Hematopoietic multipotent progenitor cell treated with erythropoietin and hydrocortisone succinate and interleukin-3 and kit ligand, for 15 days (in vitro differentiated cells): Measurements from ENCODE around the gene OTOA.
A peak's percentile ranks its signal among the peaks of the same experiment; 100 is the strongest.
"Not testable (repeated sequence)": the region's sequence is repeated elsewhere in the genome, so short reads cannot be mapped to it uniquely, and the experiment has no call there.

Experiments used
- DNase-seq: peaks from one replicate; pipeline ENCODE4 v3.0.0-alpha.2; 2015; ENCODE audit warnings: low spot score

The OTOA gene

GRCh38 chr16:21674456-21674855 lies 10.7 kb downstream of the OTOA start:
- not testable (repeated sequence) for DNase-seq

GRCh38 chr16:21680714-21681113 lies 16.9 kb downstream of the OTOA start:
- DNase-seq, result not testable (repeated sequence)

GRCh38 chr16:21683184-21683583 lies 19.4 kb downstream of the OTOA start:
- DNase-seq, result no peak

DNA sequence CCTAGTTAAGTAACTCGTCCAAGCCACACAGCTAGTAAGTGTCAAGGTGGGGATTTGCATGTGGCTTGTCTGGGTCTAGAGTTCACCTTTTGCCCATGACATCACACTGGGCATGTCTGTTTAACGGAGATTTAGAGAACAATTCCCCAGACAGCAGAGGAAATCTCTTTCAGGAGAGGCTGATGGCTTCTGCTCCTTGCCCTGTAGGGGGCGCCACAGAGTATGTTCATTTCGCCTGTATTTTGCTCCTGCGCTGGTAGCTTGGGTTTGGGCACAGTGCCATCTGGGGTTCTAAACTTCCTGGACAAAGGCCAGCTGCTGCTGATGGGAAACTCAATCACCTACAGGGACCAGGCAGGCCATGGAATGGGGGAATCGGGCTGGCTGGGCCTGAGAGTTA lies 20.4 kb downstream of the OTOA start:
- DNase-seq, result peak; percentile 69

DNA sequence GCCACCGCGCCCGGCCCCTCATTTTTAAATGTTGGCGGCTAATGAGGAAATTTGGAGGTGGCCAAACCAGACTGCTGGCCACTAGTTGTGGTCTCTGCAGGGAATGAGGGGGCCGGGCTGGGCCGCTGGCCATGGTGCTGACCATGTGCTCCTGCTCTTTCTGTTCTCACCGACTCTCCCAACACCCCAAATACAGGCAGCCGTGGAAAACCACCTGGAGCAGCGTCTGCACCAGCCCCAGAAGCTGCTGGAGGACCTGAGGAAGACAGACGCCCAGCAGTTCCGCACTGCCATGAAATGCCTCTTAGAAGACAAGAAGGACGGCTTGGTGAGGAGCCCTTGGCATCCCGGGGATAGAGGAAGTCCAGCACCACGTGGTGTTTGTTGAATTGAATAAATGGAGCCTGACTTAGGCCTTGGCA lies 21.3 kb downstream of the OTOA start:
- DNase-seq, result no peak

DNA sequence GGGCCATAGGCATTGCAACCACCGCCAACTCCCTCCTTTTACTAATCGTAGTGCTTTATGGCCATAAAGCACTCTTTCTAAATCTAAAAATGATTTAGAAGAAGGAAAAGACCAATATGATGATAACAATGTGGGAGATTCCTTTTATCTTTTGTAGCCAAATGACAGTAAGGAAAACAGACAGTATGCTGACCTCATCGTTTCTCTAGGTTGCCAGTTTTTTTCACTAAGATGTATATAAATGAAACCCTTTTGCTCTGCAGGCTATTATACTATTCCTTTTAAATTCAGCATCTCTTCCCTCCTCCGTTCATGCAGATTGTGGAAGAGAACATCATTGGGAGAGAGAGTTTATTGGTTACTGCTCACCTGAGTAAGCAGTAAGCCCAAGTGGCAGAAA lies 25.3 kb downstream of the OTOA start:
- no peak for DNase-seq

DNA sequence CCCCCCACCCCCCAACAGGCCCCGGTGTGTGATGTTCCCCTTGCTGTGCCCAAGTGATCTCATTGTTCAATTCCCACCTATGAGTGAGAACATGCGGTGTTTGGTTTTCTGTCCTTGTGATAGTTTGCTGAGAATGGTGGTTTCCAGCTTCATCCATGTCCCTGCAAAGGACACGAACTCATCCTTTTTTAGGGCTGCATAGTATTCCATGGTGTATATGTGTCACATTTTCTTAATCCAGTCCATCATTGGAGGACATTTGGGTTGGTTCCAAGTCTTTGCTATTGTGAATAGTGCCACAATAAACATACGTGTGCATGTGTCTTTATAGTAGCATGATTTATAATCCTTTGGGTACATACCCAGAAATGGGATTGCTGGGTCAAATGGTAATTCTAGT lies 27.2 kb downstream of the OTOA start:
- DNase-seq, result not testable (repeated sequence)

- no peak for DNase-seq
Measured at GRCh38 chr16:21694609-21695008, 30.8 kb downstream of the OTOA start.

DNA sequence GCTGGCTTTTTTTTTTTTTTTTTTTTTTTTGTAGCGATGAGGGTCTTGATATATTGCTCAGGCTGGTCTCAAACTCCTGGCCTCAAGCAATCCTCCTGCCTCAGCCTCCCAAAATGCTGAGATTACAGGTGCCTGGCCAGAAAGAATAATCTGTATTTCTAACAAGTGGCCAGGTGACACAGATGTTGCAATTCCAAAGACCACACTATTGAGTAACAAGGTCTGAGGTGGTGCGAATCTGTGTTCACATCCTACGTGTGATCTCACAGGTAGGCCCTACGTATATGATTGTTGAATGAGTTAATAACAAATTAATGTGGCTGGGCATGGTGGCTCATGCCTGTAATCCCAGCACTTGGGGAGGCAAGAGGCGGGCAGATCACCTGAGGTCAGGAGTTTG lies 33.3 kb downstream of the OTOA start:
- no peak for DNase-seq

GRCh38 chr16:21698169-21699032 lies 34.6 kb downstream of the OTOA start:
- DNase-seq, result no peak

GRCh38 chr16:21701271-21701670 lies 37.5 kb downstream of the OTOA start:
- DNase-seq, result no peak

DNA sequence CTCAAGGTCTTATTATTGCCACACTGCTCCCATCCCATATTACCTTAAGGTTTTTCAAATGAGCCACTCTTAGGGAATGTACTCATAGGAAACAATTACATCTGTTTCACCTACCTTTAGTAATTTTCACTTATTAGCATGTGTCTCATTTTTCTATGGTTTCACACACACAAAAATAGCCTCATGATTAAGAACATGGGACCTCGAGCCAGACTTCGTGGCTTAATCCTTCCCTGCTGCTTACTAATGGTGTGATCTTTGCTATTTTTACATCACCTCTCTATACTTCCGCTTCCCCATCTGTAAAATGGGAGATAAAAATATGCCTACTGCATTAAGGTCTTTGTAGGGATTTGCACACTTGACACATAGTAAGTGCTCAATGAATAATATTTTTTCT lies 38.5 kb downstream of the OTOA start:
- DNase-seq, result no peak

DNA sequence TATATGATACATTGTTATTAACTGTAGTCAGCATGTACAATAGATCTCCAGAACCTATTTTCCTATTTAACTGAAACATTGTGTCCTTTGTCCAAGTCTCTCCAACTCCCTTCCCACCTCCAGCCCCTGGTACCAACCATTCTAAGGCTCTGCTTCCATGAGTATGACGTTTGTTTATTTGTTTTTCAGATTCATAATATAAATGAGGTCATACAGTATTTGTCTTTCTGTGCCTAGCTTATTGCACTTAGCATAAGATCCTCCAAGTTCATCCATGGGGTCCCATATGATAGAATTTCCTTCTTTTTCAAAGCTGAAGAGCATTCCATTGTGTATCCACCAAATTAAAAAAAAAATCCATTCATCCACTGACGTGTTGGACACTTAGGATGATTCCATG lies 39.4 kb downstream of the OTOA start:
- no peak for DNase-seq

GRCh38 chr16:21703589-21704174 lies 39.9 kb downstream of the OTOA start:
- no peak for DNase-seq

GRCh38 chr16:21704266-21704665 lies 40.5 kb downstream of the OTOA start:
- DNase-seq, result no peak

DNA sequence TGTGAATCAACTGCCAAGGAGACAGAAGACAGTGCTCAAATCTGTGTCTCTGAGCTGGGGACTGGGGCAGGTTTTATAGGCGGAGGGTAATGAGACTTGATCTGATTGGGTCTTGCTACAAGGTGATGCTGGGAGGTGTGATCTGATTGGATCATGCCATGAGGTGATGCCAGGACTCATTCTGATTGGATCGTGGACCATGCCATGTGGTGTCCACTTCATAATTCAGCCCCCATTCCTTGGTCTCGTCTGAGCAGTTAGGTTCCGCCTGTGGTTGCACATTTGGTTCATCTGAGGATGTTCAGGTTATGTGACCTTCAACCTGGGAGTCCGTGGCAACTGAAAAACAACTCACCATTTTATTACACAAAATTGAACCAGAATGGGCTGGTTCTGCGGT lies 41.0 kb downstream of the OTOA start:
- DNase-seq, result no peak

- peak; percentile 83 for DNase-seq
Measured at GRCh38 chr16:21708533-21709115, 44.9 kb downstream of the OTOA start.

DNA sequence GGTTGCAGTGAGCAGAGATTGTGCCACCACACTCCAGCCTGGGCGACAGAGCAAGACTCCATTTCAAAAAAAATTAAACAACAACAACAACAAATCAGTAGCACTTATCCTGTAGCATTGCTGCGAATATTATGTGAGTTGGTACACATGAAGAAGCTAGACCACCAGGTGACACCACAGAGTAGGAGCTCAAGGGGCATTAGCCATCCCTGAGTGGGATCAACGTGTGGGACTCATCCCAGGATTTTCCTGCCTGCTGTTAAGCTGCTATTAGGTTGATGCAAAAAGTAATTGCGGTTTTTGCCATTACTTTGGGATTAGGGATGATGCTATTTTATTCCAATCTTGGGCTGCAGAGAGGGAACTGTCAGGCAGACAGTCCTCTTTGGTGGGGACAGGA lies 47.2 kb downstream of the OTOA start:
- no peak for DNase-seq

GRCh38 chr16:21713549-21714368 lies 50.0 kb downstream of the OTOA start:
- no peak for DNase-seq

- not testable (repeated sequence) for DNase-seq
Measured at GRCh38 chr16:21714369-21714618, 50.5 kb downstream of the OTOA start.

GRCh38 chr16:21717608-21718007 lies 53.8 kb downstream of the OTOA start:
- no peak for DNase-seq

DNA sequence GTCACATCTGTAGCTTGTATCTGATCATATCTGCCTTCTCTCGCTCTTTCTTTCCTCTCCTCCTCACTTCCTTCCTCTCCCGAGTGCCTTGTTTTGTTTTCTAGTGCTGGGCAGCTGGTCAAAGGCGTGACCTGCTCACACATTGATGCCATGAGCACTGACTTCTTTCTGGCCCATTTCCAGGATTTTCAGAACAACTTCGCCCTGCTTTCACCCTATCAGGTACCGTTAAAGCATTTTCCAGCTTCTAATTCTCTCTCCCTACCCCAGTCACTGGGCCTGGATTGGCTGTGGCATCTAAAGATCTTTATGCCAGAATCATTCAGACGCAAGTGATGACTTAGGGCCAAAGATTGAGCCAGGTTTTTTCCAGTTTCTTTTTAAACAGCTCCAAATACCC lies 55.5 kb downstream of the OTOA start:
- DNase-seq, result no peak

DNA sequence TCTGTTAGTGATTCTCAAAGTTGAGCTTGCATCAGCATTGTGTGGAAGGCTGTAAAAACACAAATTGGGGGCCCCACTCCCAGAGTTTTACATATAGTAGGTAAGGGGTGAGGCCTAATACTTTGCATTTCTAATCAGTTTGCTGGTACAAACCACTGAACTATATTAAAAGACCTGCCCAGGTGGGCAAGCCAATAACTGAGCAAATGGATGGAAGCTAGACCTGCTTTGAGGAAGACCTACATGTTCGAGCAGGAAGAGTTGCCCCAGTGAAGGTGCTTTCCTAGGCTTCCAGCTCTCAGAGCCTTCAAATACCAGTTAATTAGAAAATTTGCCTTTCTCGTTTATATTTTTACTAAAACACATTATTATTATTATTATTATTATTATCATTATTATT lies 56.8 kb downstream of the OTOA start:
- DNase-seq, result no peak
